OCI-LY3 (cell line): ENCODE measurements around the gene WFDC12.

ENCODE experiments used
- H2AFZ ChIP-seq: fragments of 200-600, 300-600 bp; shearing (Covaris generic); 2 replicates; pipeline ENCODE4 v1.6.0; 2014; ENCODE audit warnings: antibody characterized with exemption, low read depth, low read length
- H3K27ac ChIP-seq: fragments of 200-600, 300-600 bp; sonication (generic); 2 replicates; pipeline ENCODE4 v1.5.1; 2014; ENCODE audit warnings: mild to moderate bottlenecking, low read length, moderate library complexity, mixed read lengths
- H3K27me3 ChIP-seq: fragments of 200-600, 300-600 bp; sonication (generic); 2 replicates; pipeline ENCODE4 v1.6.1; 2014; ENCODE audit warnings: low read depth, low read length, mixed read lengths
- H3K36me3 ChIP-seq: fragments of 200-600, 300-600 bp; sonication (generic); replicated peaks from 2 replicates; pipeline ENCODE3; 2014; ENCODE audit warnings: low read depth, low read length, mixed read lengths
- H3K4me1 ChIP-seq: fragments of 300-600, 200-600 bp; sonication (generic); 2 replicates; pipeline ENCODE4 v1.6.1; 2014; ENCODE audit warnings: low read length, mixed read lengths
- H3K4me2 ChIP-seq: fragments of 200-600, 300-600 bp; sonication (generic); 2 replicates; pipeline ENCODE4 v1.6.1; 2014; ENCODE audit warnings: low read length, mixed read lengths
- H3K4me3 ChIP-seq: fragments of 300-600, 200-600 bp; sonication (generic); 2 replicates; pipeline ENCODE4 v1.5.1; 2014; ENCODE audit warnings: antibody characterized with exemption, mild to moderate bottlenecking, low read length, moderate library complexity
- H3K79me2 ChIP-seq: fragments of 300-600, 200-600 bp; shearing (Covaris generic); 2 replicates; pipeline ENCODE4 v1.6.1; 2014; ENCODE audit warnings: mild to moderate bottlenecking, low read length, mixed read lengths
- H3K9ac ChIP-seq: fragments of 300-600, 200-600 bp; shearing (Covaris generic); 2 replicates; pipeline ENCODE4 v1.6.0; 2014; ENCODE audit warnings: mild to moderate bottlenecking, low read length, moderate library complexity
- H3K9me3 ChIP-seq: fragments of 200-600, 300-600 bp; shearing (Covaris generic); 2 replicates; pipeline ENCODE4 v1.6.1; 2014; ENCODE audit warnings: low read length, mixed read lengths; ENCODE audit not compliant: insufficient read depth
- H4K20me1 ChIP-seq: fragments of 200-600, 300-600 bp; sonication (generic); 2 replicates; pipeline ENCODE4 v1.6.1; 2016; ENCODE audit warnings: low read length, mixed read lengths; ENCODE audit not compliant: insufficient read depth
- CTCF ChIP-seq: fragments of 200-600, 300-600 bp; sonication (generic); IDR thresholded peaks from 2 replicates; pipeline ENCODE4 v1.5.1; 2014; ENCODE audit warnings: antibody characterized with exemption, low read length, low read depth
- EZH2phosphoT487 ChIP-seq: fragments of 200-600 bp; shearing (Covaris generic); IDR thresholded peaks from 2 replicates; pipeline ENCODE4 v1.6.1; 2018; ENCODE audit warnings: antibody characterized with exemption, mixed run types, low read depth

Gene WFDC12

GRCh38 chr20:45083127-45083526, 41.1 kb downstream of the WFDC12 start:
- Histone ChIP-seq H3K9me3 (no peaks in the 10 kb centered on the region), H3K4me1 (peaks cover 11% of the 10 kb centered on the region; the same call in 1 of the 2 replicates), H3K4me2 (no peak overlapping the region), H3K36me3 (peaks cover 97% of the 10 kb centered on the region), H4K20me1 (peaks cover 75% of the 10 kb centered on the region), H3K27me3 (no peaks in the 10 kb centered on the region), H3K9ac (no peak overlapping the region), H3K4me3 (no peak overlapping the region), H3K27ac (no peak overlapping the region), H2AFZ (no peak overlapping the region), H3K79me2 (peaks cover 66% of the 10 kb centered on the region)
- TF ChIP-seq CTCF (no peak), EZH2phosphoT487 (no peak)

- H2AFZ ChIP-seq = no peak overlapping the region
- no peak for TF ChIP-seq CTCF
- TF ChIP-seq EZH2phosphoT487 = no peak
- no peaks in the 10 kb centered on the region for H3K27me3 ChIP-seq
- H3K36me3 ChIP-seq = peaks cover 96% of the 10 kb centered on the region
- no peak overlapping the region for H3K9ac ChIP-seq
- H3K79me2 ChIP-seq = peaks cover 71% of the 10 kb centered on the region
- H3K4me2 ChIP-seq = no peak overlapping the region
- no peak overlapping the region for H3K27ac ChIP-seq
- H3K4me3 ChIP-seq = no peak overlapping the region
- H3K4me1 ChIP-seq = peaks cover 11% of the 10 kb centered on the region; the same call in 1 of the 2 replicates
- H4K20me1 ChIP-seq = peaks cover 68% of the 10 kb centered on the region
- H3K9me3 ChIP-seq = no peaks in the 10 kb centered on the region
Measured at GRCh38 chr20:45082468-45082867, 41.8 kb downstream of the WFDC12 start.

- H3K9ac ChIP-seq = no peak overlapping the region
- H3K4me1 ChIP-seq = 0 out of 2 replicates have a peak, but pooled peaks cover under 1% of the 10 kb centered on the region
- H3K9me3 ChIP-seq = no peaks in the 10 kb centered on the region
- no peak overlapping the region for H3K4me3 ChIP-seq
- no peak overlapping the region for H3K27ac ChIP-seq
- peaks cover 76% of the 10 kb centered on the region for H3K79me2 ChIP-seq
- no peak overlapping the region for H2AFZ ChIP-seq
- no peaks in the 10 kb centered on the region for H3K27me3 ChIP-seq
- peaks cover 69% of the 10 kb centered on the region for H4K20me1 ChIP-seq
- H3K4me2 ChIP-seq = no peak overlapping the region
- H3K36me3 ChIP-seq = peaks cover 95% of the 10 kb centered on the region
- TF ChIP-seq CTCF (peak; percentile 40), EZH2phosphoT487 (no peak)
Measured at GRCh38 chr20:45080867-45081624, 43.2 kb downstream of the WFDC12 start.

GRCh38 chr20:45077559-45077958, 46.7 kb downstream of the WFDC12 start:
- peaks cover 89% of the 10 kb centered on the region for H3K79me2 ChIP-seq
- H3K4me1 ChIP-seq = no peaks in the 10 kb centered on the region
- H3K36me3 ChIP-seq = peaks cover 94% of the 10 kb centered on the region
- no peaks in the 10 kb centered on the region for H3K9me3 ChIP-seq
- TF ChIP-seq CTCF = no peak
- no peak for TF ChIP-seq EZH2phosphoT487
- H2AFZ ChIP-seq = no peak overlapping the region
- no peak overlapping the region for H3K27ac ChIP-seq
- H3K9ac ChIP-seq = no peak overlapping the region
- peaks cover 73% of the 10 kb centered on the region for H4K20me1 ChIP-seq
- H3K4me2 ChIP-seq = no peak overlapping the region
- H3K27me3 ChIP-seq = no peaks in the 10 kb centered on the region
- no peak overlapping the region for H3K4me3 ChIP-seq
